Thyroid gland (tissue), 4 donors: Measurements from ENCODE around the gene VPS37C.
"Not testable (repeated sequence)": the region's sequence is repeated elsewhere in the genome, so short reads cannot be mapped to it uniquely, and the experiment has no call there.

Source experiments
- POLR2A ChIP-seq, 2 donors: fragments of 450-650 bp; IDR thresholded peaks; one replicate each; pipeline ENCODE4 v1.6.1; 2017; ENCODE audit warnings: antibody characterized with exemption in 2 of 2, mild to moderate bottlenecking in 2 of 2, moderate library complexity in 1 of 2
- TF ChIP-seq, protein P1 (sequence below), 6 experiments: fragments of 200-600 bp in 3 of 6; fragments of 450-650 bp in 3 of 6; sonication (generic) in 3 of 6; IDR thresholded peaks; one replicate each; pipeline ENCODE4 v1.5.1; 2016 to 2019; ENCODE audit warnings: antibody characterized with exemption in 6 of 6, mild to moderate bottlenecking in 2 of 6, inconsistent platforms in 1 of 6, moderate library complexity in 1 of 6

DNA sequence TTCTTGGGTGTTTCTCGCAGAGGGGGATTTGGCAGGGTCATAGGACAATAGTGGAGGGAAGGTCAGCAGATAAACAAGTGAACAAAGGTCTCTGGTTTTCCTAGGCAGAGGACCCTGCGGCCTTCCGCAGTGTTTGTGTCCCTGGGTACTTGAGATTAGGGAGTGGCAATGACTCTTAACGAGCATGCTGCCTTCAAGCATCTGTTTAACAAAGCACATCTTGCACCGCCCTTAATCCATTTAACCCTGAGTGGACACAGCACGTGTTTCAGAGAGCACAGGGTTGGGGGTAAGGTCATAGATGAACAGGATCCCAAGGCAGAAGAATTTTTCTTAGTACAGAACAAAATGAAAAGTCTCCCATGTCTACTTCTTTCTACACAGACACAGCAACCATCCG lies 4.6 kb upstream of the VPS37C start:
- not testable (repeated sequence) for TF ChIP-seq POLR2A (IDR thresholded peaks at IDR 0.05)
- TF ChIP-seq, protein P1, sequence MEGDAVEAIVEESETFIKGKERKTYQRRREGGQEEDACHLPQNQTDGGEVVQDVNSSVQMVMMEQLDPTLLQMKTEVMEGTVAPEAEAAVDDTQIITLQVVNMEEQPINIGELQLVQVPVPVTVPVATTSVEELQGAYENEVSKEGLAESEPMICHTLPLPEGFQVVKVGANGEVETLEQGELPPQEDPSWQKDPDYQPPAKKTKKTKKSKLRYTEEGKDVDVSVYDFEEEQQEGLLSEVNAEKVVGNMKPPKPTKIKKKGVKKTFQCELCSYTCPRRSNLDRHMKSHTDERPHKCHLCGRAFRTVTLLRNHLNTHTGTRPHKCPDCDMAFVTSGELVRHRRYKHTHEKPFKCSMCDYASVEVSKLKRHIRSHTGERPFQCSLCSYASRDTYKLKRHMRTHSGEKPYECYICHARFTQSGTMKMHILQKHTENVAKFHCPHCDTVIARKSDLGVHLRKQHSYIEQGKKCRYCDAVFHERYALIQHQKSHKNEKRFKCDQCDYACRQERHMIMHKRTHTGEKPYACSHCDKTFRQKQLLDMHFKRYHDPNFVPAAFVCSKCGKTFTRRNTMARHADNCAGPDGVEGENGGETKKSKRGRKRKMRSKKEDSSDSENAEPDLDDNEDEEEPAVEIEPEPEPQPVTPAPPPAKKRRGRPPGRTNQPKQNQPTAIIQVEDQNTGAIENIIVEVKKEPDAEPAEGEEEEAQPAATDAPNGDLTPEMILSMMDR (IDR thresholded peaks at IDR 0.05), result not testable (repeated sequence)
